ENCODE data around the gene RALGPS1.

The RALGPS1 gene

GRCh38 chr9:127075624-127076372 is 161.2 kb downstream of the RALGPS1 start:
- DNase-seq (ENCODE audit: low read depth in 1 of 2, low spot score in 1 of 2) = no peak

DNA sequence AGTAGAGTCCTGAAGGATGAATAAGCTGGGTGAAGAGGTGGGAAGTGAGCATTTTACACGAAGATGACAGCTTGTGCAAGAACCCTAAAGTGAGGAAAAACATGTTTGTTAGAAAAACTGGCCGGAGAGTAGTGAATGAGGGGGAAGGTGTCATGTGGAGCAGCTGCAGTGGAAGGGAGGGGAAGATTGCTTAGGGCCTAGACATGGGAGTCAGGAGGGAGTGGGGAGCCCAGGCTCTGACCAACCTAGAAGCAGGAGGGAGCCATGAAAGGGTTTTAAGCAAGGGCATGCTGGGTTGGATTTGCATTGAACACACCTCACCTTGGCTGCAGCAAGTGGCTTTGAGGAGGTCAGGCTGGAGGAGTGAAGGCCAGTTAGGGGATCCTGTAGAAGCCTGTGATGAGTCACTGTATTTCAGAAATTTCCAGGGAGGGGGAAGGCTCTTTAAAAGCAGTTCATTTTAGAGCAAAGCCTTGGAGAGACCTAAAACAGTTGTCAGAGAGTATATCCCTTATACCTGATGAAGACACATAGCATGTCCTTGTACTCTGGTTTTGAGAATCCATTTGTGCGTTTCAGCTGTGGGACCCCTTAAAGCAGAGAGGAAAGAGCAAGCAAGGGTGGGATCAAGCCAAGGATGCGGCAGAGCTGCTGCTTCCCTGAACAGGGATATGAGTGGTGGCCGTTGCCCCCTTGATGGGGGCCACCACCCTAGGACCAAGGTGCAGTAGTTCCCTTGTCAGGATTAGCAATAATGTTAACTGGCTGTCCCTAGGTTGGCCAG is 162.5 kb downstream of the RALGPS1 start:
- no peak for DNase-seq (ENCODE audit: low read depth in 1 of 2, low spot score in 1 of 2)

- DNase-seq (ENCODE audit: low read depth in 1 of 2, low spot score in 1 of 2) = no peak
Measured at GRCh38 chr9:127077644-127077946, 163.0 kb downstream of the RALGPS1 start.

GRCh38 chr9:127078336-127078735 is 163.8 kb downstream of the RALGPS1 start:
- no peak for DNase-seq (ENCODE audit: low read depth in 1 of 2, low spot score in 1 of 2)

GRCh38 chr9:127078988-127079387 is 164.4 kb downstream of the RALGPS1 start:
- no peak for DNase-seq (ENCODE audit: low read depth in 1 of 2, low spot score in 1 of 2)

DNA sequence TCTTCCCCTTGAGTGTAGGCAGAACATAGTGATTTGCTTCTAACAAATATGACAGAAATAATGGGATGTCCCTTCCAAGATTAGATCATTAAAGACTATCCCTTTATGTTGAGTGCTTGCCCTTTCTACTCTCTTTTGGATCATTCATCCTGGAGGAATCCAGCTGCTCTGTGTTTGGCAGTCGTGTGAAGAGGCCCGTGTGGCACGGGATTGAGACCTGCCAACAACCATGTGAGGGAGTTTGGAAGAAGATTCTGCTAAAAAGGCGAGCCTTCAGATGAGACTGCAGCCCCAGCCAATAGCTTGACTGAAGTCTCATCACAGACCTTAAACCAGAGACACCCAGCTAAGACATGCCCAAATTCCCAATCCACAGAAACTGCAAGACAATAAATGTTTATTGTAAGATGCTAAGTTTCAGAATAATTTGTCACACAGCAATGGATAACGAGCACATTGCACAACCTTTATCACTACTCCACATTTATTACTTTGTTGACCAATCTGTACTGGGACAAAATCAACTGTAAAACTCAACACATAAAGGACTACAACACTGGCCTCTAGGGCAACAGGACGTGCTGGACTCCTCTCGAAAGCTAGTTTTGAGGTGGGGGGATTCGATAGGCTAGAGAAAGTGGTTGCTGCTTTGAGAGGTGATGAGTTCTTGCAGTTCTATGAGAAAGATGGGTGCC is 165.0 kb downstream of the RALGPS1 start:
- DNase-seq (ENCODE audit: low read depth in 1 of 2, low spot score in 1 of 2) = no peak

DNA sequence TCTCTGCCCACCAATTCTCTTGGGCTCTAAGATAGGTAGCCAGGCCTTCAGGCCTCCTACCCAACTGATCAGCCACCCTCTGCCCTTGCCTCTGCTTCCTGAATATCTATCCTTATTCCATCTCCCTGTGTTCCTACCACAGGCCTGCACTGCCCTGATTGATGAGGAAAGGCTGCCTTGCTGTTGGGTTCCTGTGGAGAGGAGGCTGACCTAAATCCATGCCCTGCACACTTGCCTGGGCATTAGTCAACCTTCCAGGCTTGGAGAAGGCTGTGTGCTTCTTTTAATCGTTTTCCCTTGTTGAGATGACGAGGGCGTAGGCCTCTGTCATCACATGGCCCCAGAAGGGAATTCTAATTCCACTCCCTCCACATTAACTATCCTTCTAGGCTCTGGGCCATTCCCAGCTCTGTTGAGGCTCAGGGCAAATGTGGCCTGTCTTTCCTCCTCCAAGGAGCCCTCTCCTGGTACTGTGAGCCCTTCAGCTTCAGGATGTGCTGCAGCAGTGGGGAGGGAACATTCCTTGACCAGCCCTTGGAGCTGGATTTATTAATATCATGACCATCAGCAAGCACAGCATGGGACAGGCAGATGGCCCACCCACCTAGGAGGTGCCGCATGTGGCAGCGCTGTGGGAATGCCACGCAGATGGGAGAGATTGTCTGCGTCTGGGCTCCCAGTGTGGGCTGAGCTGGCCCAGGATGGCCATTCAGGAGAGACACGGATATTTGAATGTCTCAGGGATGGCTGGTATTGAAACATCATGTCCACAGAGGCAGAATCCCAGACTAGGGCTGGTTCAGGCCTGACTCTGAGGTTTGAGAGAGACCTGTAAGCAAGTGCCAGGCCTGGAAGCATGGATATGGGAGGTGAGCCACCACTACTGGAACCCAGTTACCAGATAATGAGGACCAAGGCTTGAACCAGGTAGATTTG is 166.9 kb downstream of the RALGPS1 start:
- no peak for DNase-seq (ENCODE audit: low read depth in 1 of 2, low spot score in 1 of 2)

- DNase-seq (ENCODE audit: low read depth in 1 of 2, low spot score in 1 of 2) = no peak
Measured at GRCh38 chr9:127083138-127083980, 168.8 kb downstream of the RALGPS1 start.

GRCh38 chr9:127084076-127085039 is 169.8 kb downstream of the RALGPS1 start:
- DNase-seq (ENCODE audit: low read depth in 1 of 2, low spot score in 1 of 2) = no peak

DNA sequence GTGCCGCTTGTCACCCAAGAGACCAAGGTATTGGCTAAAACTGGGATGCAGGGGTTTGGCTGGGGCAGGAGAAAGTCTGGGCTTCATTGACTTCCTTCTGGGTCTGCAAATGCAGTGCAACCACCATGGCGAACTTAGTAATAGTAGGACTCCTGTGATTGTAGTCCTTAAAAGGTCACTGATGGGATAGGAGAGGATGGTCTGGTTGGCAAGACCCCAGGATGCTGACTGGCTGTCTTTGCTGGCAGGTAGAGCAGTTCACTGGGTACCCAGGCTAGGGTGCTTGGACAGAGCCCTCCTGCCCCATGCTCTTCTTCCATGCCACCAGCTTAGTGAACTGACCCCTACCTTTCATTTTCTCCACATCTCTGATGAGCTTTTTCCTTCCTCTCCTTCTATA is 170.6 kb downstream of the RALGPS1 start:
- DNase-seq (ENCODE audit: low read depth in 1 of 2, low spot score in 1 of 2) = no peak

GRCh38 chr9:127086771-127087170 is 172.2 kb downstream of the RALGPS1 start:
- no peak for DNase-seq (ENCODE audit: low read depth in 1 of 2, low spot score in 1 of 2)

GRCh38 chr9:127087411-127087810 is 172.8 kb downstream of the RALGPS1 start:
- no peak for DNase-seq (ENCODE audit: low read depth in 1 of 2, low spot score in 1 of 2)

DNA sequence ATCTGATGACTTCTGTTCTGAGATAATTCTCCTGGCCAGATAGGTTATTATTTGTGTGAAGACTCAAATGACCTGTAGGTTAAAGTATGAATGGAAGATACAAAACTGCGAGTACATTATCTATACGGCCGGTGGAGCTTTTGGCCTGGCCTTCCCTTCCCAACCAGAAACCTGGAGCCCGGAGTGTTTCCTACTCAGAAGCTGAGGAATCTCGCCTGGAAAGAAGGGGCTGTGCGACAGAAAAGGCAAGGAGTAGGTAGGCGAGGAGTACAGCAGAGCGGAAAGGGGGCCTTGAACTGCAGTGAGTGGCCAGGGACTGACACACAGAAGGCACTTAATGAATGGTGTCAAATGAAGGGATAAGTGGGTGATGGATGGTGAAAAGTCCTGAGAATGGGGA is 173.3 kb downstream of the RALGPS1 start:
- DNase-seq (ENCODE audit: low read depth in 1 of 2, low spot score in 1 of 2) = no peak

DNA sequence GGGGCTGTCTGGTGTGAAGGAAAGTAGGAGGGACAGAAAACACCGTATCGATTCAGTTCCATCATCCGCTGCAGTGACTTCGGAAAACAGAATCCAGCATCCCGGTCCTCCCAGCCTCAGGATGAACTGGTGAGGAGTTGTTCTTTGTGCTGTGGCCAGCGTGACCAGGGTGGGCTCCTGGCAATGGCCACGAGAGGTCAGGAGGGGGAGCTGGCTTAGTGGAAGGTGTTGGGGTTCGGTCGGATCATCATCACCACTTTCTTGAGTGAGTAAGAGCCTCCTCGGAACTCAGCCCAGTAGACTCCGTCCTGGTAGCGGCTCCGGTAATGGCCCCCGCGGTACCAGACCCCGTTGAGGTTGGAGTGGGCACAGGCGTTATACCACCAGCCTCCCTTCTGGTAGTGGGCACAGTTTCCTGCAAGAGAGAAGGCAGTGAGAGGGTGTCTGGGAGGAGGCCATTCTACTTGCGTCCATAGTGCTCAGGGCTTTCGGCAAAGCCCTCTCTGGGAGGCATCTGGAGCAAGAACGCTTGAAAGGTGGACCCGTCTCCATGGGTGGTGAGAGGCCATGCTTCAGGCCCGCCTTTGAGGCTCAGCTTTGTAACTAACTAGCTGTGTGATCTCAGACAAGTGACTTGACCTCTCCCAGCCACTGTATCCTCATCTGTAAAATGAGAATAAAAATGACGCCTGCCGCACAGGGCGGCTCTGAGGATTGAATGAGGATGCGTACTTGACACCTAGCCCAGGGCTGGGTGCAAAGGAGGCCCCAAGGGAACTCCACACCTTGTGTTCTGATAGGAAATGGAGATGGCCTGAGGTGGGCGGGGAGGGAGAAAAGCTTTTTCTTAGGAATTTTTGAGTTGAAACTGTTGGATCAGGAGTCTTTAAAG is 174.4 kb downstream of the RALGPS1 start:
- no peak for DNase-seq (ENCODE audit: low read depth in 1 of 2, low spot score in 1 of 2)

DNA sequence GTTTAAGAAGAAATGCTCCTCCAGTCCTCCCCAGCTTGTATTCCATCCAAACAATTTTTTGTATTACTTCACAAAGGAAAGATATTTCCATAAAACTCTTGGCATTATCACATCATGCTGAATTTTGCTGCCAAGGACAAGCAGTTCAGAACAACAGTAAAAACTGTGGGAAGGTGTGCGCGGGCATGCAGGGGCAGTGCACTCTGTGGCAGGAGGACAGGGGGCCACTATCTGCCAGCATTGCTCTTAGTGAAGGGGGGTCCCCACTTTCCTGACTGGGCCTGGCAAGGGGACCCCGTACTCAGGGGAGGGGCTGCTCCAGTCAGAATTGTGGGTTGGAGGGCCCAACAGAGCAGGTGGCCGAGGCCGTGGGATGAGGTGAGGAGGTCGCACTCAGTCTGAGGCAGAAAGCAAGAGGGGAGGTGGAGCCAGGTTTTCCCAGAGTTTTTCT is 175.1 kb downstream of the RALGPS1 start:
- no peak for DNase-seq (ENCODE audit: low read depth in 1 of 2, low spot score in 1 of 2)

- no peak for DNase-seq (ENCODE audit: low read depth in 1 of 2, low spot score in 1 of 2)
Measured at GRCh38 chr9:127090341-127090985, 175.9 kb downstream of the RALGPS1 start.

DNA sequence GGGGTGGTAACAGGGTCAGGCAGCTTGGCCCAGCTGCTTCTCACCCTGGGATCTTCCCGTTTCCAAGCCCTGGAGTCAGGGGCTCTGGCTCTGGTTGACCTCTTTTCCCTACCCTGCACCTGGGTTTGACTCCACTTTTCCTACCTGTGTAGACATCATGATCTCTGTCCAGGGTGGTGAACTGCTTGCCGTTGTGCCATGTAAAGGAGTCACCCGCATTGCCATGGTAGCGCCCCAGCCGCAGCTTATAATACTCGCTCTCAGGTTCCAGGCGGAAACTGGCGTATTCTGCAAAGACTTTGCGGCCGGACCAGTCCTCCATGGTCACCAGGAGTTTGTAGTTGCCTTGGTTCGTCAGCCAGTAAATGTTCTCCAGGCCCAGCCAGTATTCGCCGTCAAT is 176.9 kb downstream of the RALGPS1 start:
- no peak for DNase-seq (ENCODE audit: low read depth in 1 of 2, low spot score in 1 of 2)
